Neural progenitor cell (in vitro differentiated cells): ENCODE results near the gene HMOX1. TPM values are rescaled to one million over a fixed set of nuclear protein-coding genes. Genes with fewer than 3 reads are reported as not detected.

ENCODE experiments used
- DNase-seq: peaks from one replicate; pipeline ENCODE4 v3.0.0-alpha.2; 2016; ENCODE audit warnings: low spot score
- H2AFZ ChIP-seq: fragments of 200-600 bp; sonication (generic); replicated peaks from 2 replicates; pipeline ENCODE4 v1.6.1; 2016; ENCODE audit warnings: antibody characterized with exemption
- H3F3A ChIP-seq: fragments of 200-600 bp; sonication (generic); 2 replicates; pipeline ENCODE4 v1.6.1; 2016; ENCODE audit warnings: antibody characterized with exemption, low read depth
- H3K27ac ChIP-seq: fragments of 200-600 bp; sonication (generic); 2 replicates; pipeline ENCODE4 v1.5.1; 2016; ENCODE audit warnings: mild to moderate bottlenecking
- H3K27me3 ChIP-seq: fragments of 200-600 bp; sonication (generic); 2 replicates; pipeline ENCODE4 v1.6.1; 2016; ENCODE audit warnings: mild to moderate bottlenecking, moderate library complexity
- H3K36me3 ChIP-seq: fragments of 200-600 bp; sonication (generic); 2 replicates; pipeline ENCODE4 v1.5.1; 2016
- H3K4me1 ChIP-seq: fragments of 200-600 bp; sonication (generic); 2 replicates; pipeline ENCODE4 v1.6.1; 2016; ENCODE audit warnings: mixed run types
- H3K4me2 ChIP-seq: fragments of 200-600 bp; sonication (generic); 2 replicates; pipeline ENCODE4 v1.6.1; 2016
- H3K4me3 ChIP-seq: fragments of 200-600 bp; sonication (generic); 2 replicates; pipeline ENCODE4 v1.5.1; 2016
- H3K79me2 ChIP-seq: fragments of 200-600 bp; sonication (generic); 2 replicates; pipeline ENCODE4 v1.6.1; 2016; ENCODE audit warnings: low read depth
- H3K9ac ChIP-seq: fragments of 200-600 bp; sonication (generic); 2 replicates; pipeline ENCODE4 v1.6.1; 2016
- H3K9me3 ChIP-seq: fragments of 200-600 bp; sonication (generic); 2 replicates; pipeline ENCODE4 v1.5.1; 2016; ENCODE audit warnings: low read depth
- H4K20me1 ChIP-seq: fragments of 200-600 bp; sonication (generic); 2 replicates; pipeline ENCODE4 v1.6.1; 2016; ENCODE audit warnings: low read depth
- H3K27ac Mint-ChIP-seq: 3 replicates; pipeline ENCODE4 v1.8.0; 2021; ENCODE audit warnings: mixed read lengths
- H3K27me3 Mint-ChIP-seq: 2 replicates; pipeline ENCODE4 v1.8.0; 2022; ENCODE audit warnings: low read depth, mild to moderate bottlenecking, inconsistent platforms, moderate library complexity, mixed read lengths; ENCODE audit not compliant: insufficient read depth
- H3K36me3 Mint-ChIP-seq: 3 replicates; pipeline ENCODE4 v1.8.0; 2021; ENCODE audit warnings: mixed read lengths
- H3K4me1 Mint-ChIP-seq: 3 replicates; pipeline ENCODE4 v1.8.0; 2021; ENCODE audit warnings: mixed read lengths
- H3K4me3 Mint-ChIP-seq: 3 replicates; pipeline ENCODE4 v1.8.0; 2021; ENCODE audit warnings: mild to moderate bottlenecking, moderate library complexity, mixed read lengths
- H3K9me3 Mint-ChIP-seq: 3 replicates; pipeline ENCODE4 v1.8.0; 2020; ENCODE audit warnings: mixed read lengths
- EZH2 ChIP-seq: fragments of 200-600 bp; sonication (generic); IDR thresholded peaks from 2 replicates; pipeline ENCODE4 v1.6.1; 2017; ENCODE audit warnings: antibody characterized with exemption, mild to moderate bottlenecking, moderate library complexity
- EZH2phosphoT487 ChIP-seq: fragments of 200-600 bp; sonication (generic); IDR thresholded peaks from 2 replicates; pipeline ENCODE4 v1.6.1; 2017; ENCODE audit warnings: antibody characterized with exemption
- total RNA-seq: library from RNA; depleted of rRNA; stranded (reverse); fragments of >200 nt; gene quantifications from 2 replicates; pipeline ENCODE4 v1.2.3, GENCODE V29; 2015; ENCODE audit warnings: low replicate concordance
- TF ChIP-seq, protein P1 (sequence below): fragments of 200-600 bp; sonication (generic); IDR thresholded peaks from 2 replicates; pipeline ENCODE4 v1.5.1; 2017; ENCODE audit warnings: antibody characterized with exemption, mild to moderate bottlenecking

Gene HMOX1
- total RNA-seq, 1 donor from 2014 or later = 2.4 TPM

DNA sequence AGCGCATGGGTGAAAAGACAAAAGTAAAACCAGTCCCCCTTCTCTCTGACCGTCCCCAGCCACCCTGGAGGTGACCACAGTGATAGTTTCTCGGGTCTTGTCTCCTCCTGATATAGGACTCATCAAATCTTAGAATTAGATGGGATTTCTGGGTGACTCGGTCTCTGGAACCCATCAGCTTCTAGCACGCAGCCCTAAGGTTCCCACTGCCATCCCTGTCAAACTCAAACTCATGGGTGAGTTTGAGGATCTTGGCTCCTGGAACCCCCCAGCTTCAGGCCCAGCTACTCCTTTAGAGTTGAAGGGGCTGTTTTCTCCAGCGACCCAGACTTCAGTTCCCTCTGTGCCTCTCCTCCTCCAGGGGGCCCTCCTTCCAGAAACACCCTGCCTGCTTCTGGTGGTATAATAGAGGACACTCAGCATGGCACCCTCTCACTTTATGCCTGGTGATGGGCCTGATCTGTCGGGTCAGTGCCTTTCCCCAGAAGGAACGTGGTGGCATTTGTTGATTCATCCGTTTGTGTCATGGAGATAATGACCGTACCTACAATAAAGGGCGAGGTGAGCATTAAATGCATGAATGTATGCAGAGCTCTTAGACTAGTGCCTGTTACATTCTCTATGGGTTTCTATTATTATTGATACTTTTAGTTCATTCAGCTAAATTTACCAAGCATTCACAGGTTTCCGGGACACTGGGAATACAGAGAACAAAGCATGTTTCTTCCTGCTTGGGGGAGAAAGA, 50.8 kb downstream of the HMOX1 start:
- no peak overlapping the region for H3K9ac ChIP-seq
- no peaks in the 10 kb centered on the region for H3K27me3 ChIP-seq
- H3K27ac ChIP-seq = no peak overlapping the region
- peaks cover 11% of the 10 kb centered on the region for H3K4me1 Mint-ChIP-seq
- peaks cover 32% of the 10 kb centered on the region for H3F3A ChIP-seq
- peaks cover 30% of the 10 kb centered on the region for H3K36me3 Mint-ChIP-seq
- no peak overlapping the region for H3K4me3 ChIP-seq
- H3K27ac Mint-ChIP-seq = no peak overlapping the region
- H3K27me3 Mint-ChIP-seq = peaks cover 7% of the 10 kb centered on the region
- H3K4me2 ChIP-seq = no peak overlapping the region
- peaks cover 19% of the 10 kb centered on the region for H3K79me2 ChIP-seq
- H2AFZ ChIP-seq = no peak overlapping the region
- H3K4me1 ChIP-seq = peaks cover 9% of the 10 kb centered on the region
- no peak for DNase-seq
- TF ChIP-seq EZH2 (no peak), EZH2phosphoT487 (no peak)
- TF ChIP-seq, protein P1, sequence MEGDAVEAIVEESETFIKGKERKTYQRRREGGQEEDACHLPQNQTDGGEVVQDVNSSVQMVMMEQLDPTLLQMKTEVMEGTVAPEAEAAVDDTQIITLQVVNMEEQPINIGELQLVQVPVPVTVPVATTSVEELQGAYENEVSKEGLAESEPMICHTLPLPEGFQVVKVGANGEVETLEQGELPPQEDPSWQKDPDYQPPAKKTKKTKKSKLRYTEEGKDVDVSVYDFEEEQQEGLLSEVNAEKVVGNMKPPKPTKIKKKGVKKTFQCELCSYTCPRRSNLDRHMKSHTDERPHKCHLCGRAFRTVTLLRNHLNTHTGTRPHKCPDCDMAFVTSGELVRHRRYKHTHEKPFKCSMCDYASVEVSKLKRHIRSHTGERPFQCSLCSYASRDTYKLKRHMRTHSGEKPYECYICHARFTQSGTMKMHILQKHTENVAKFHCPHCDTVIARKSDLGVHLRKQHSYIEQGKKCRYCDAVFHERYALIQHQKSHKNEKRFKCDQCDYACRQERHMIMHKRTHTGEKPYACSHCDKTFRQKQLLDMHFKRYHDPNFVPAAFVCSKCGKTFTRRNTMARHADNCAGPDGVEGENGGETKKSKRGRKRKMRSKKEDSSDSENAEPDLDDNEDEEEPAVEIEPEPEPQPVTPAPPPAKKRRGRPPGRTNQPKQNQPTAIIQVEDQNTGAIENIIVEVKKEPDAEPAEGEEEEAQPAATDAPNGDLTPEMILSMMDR = no peak
- no peaks in the 10 kb centered on the region for H4K20me1 ChIP-seq
- H3K36me3 ChIP-seq = peaks cover 5% of the 10 kb centered on the region
- no peak overlapping the region for H3K4me3 Mint-ChIP-seq
- no peaks in the 10 kb centered on the region for H3K9me3 ChIP-seq
- H3K9me3 Mint-ChIP-seq = peaks cover 10% of the 10 kb centered on the region

DNA sequence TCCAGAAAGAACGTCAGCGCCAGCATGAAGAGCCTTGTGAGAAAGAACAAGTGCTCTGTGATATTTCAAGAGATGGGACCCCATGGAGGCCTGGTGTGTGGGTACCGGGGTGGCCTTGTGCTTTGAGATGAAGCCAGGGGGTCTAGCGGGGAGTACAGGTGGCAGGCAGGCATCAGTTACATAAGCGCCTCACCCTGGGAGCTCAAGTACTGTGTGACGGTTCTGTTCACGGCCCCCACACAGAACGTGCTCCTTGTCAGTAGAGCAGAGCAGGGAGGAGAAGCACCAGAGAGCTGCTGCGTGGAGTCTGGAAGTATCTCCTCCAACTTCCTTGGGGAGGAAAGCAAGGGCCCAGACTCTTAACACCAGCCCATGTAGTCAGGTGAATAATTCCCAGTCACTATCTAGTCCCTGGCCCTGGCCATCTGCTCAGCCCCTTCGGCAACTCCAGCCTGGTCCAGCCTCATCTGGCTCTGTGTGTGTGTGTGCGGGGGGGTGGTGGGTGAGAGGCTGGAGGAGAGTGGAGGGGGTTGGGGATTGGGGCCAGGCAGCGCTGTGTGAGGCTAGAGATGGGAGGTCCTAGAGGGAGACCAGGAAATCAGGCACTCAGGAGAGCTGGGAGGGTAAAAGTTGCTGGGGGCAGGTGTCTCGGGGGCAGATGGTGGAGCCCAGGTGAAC, 51.5 kb downstream of the HMOX1 start:
- Histone ChIP-seq H2AFZ (no peak overlapping the region), H3K27me3 (no peaks in the 10 kb centered on the region), H4K20me1 (no peaks in the 10 kb centered on the region), H3K9ac (no peak overlapping the region), H3K4me2 (no peak overlapping the region), H3K79me2 (peaks cover 14% of the 10 kb centered on the region), H3K9me3 (no peaks in the 10 kb centered on the region), H3F3A (peaks cover 26% of the 10 kb centered on the region), H3K36me3 (peaks cover 5% of the 10 kb centered on the region), H3K4me1 (peaks cover 2% of the 10 kb centered on the region), H3K27ac (no peak overlapping the region), H3K4me3 (no peak overlapping the region)
- Mint-ChIP-seq H3K27me3 (peaks cover 7% of the 10 kb centered on the region), H3K9me3 (peaks cover 10% of the 10 kb centered on the region), H3K27ac (no peak overlapping the region), H3K4me3 (no peak overlapping the region), H3K4me1 (peaks cover 5% of the 10 kb centered on the region), H3K36me3 (peaks cover 32% of the 10 kb centered on the region)
- DNase-seq = no peak
- TF ChIP-seq EZH2 (no peak), EZH2phosphoT487 (no peak)
- TF ChIP-seq, protein P1 = no peak

DNA sequence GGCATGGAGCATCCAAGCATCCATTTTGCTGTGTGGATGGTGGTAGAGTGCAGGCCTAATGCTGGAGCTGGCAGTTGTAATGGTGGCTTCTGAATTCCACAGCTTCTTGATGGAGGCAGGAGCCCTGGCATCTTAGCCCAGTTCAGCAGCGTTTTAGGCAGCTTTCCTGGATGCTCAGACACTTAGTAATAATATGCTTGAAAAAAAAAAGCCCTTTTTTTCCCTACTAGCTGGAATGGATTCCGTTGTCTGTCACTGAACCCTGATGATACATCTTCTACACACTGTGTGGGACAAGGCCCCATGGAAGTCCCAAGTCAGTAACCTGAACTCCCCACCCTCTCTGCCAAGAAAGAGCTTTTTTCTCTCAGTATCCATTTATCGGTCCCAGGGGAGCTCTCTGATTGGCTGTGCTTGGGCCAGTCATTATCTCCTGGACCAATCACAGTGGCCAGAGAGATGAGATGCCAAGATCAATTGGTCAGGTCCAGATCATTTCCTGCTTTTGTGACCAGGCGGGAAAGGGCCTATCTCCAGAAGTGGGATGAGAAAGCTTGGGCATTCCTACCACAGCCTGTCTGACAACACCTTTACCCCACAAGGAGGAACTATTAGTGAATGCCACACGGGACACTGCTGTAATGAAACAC, 53.3 kb downstream of the HMOX1 start:
- no peak for TF ChIP-seq EZH2
- TF ChIP-seq, protein P1 = no peak
- TF ChIP-seq EZH2phosphoT487 = no peak
- no peak overlapping the region for H3K4me2 ChIP-seq
- Mint-ChIP-seq H3K4me1 (peaks cover 5% of the 10 kb centered on the region), H3K36me3 (peaks cover 41% of the 10 kb centered on the region), H3K27ac (no peak overlapping the region), H3K4me3 (no peak overlapping the region), H3K27me3 (peaks cover 7% of the 10 kb centered on the region), H3K9me3 (peaks cover 10% of the 10 kb centered on the region)
- peaks cover 5% of the 10 kb centered on the region for H3K36me3 ChIP-seq
- no peaks in the 10 kb centered on the region for H3K4me1 ChIP-seq
- H3F3A ChIP-seq = peaks cover 18% of the 10 kb centered on the region
- H4K20me1 ChIP-seq = no peaks in the 10 kb centered on the region
- H3K9me3 ChIP-seq = no peaks in the 10 kb centered on the region
- no peak overlapping the region for H2AFZ ChIP-seq
- no peaks in the 10 kb centered on the region for H3K27me3 ChIP-seq
- H3K27ac ChIP-seq = no peak overlapping the region
- no peak overlapping the region for H3K4me3 ChIP-seq
- peaks cover 8% of the 10 kb centered on the region for H3K79me2 ChIP-seq
- H3K9ac ChIP-seq = no peak overlapping the region
- no peak for DNase-seq
